Dermis blood vessel endothelial cell (primary cell): Measurements from ENCODE around the gene ARHGEF9. TPM values are rescaled to one million over a fixed set of nuclear protein-coding genes. Genes with fewer than 3 reads are reported as not detected.
"Not testable (repeated sequence)": the region's sequence is repeated elsewhere in the genome, so short reads cannot be mapped to it uniquely, and the experiment has no call there.

ENCODE experiments used
- DNase-seq: peaks from one replicate; pipeline ENCODE4 v3.0.0; 2010
- total RNA-seq: library from RNA; depleted of rRNA; stranded (reverse); fragments of >200 nt; gene quantifications from 2 replicates; pipeline ENCODE4 v1.2.3, GENCODE V29; 2014

The ARHGEF9 gene
- 10.6 and 13.7 TPM in 2 replicates for total RNA-seq

GRCh38 chrX:63784902-63785707 lies at the start of gene ARHGEF9:
ARHGEF9 (minus strand) TSS chrX:63785214; CDS start chrX:63785145, 69 bp downstream.
- DNase-seq: peak; percentile 1

GRCh38 chrX:63825446-63825845 lies 40.4 kb upstream of the ARHGEF9 start:
- DNase-seq: not testable (repeated sequence)

GRCh38 chrX:63818156-63818555 lies 33.1 kb upstream of the ARHGEF9 start:
- DNase-seq: no peak

GRCh38 chrX:63817696-63818095 lies 32.7 kb upstream of the ARHGEF9 start:
- no peak for DNase-seq

- no peak for DNase-seq
Observed at GRCh38 chrX:63812823-63813222, 27.8 kb upstream of the ARHGEF9 start.

GRCh38 chrX:63810746-63811145 lies 25.7 kb upstream of the ARHGEF9 start:
- no peak for DNase-seq

GRCh38 chrX:63809173-63809572 lies 24.2 kb upstream of the ARHGEF9 start:
- DNase-seq: no peak

GRCh38 chrX:63795406-63795805 lies 10.4 kb upstream of the ARHGEF9 start:
- not testable (repeated sequence) for DNase-seq

- DNase-seq: no peak
Observed at GRCh38 chrX:63785708-63786040, 660 bp upstream of the ARHGEF9 start.

- DNase-seq: no peak
Observed at GRCh38 chrX:63784346-63784901, 590 bp downstream of the ARHGEF9 start.

- DNase-seq: no peak
Observed at GRCh38 chrX:63782515-63782914, 2.5 kb downstream of the ARHGEF9 start.

GRCh38 chrX:63768760-63769159 lies 16.3 kb downstream of the ARHGEF9 start:
- DNase-seq: no peak

- no peak for DNase-seq
Observed at GRCh38 chrX:63765712-63766111, 19.3 kb downstream of the ARHGEF9 start.

- peak; percentile 49 for DNase-seq
Observed at GRCh38 chrX:63764946-63765345, 20.1 kb downstream of the ARHGEF9 start.

- peak; percentile 20 for DNase-seq
Observed at GRCh38 chrX:63761639-63762038, 23.4 kb downstream of the ARHGEF9 start.

- DNase-seq: no peak
Observed at GRCh38 chrX:63758011-63758410, 27.0 kb downstream of the ARHGEF9 start.

- DNase-seq: no peak
Observed at GRCh38 chrX:63755892-63756291, 29.1 kb downstream of the ARHGEF9 start.

- DNase-seq: peak; percentile 94
Observed at GRCh38 chrX:63754860-63755579, 30.0 kb downstream of the ARHGEF9 start.

GRCh38 chrX:63754136-63754859 lies 30.7 kb downstream of the ARHGEF9 start:
- DNase-seq: peak; percentile 28

GRCh38 chrX:63751481-63751880 lies 33.5 kb downstream of the ARHGEF9 start:
- DNase-seq: no peak

GRCh38 chrX:63750811-63751210 lies 34.2 kb downstream of the ARHGEF9 start:
- no peak for DNase-seq

GRCh38 chrX:63747331-63747730 lies 37.7 kb downstream of the ARHGEF9 start:
- peak; percentile 85 for DNase-seq

- peak; percentile 59 for DNase-seq
Observed at GRCh38 chrX:63746715-63747114, 38.3 kb downstream of the ARHGEF9 start.
